Sigmoid colon (tissue), 7 donors: ENCODE measurements around the gene COCH. TPM values are rescaled to one million over a fixed set of nuclear protein-coding genes. Genes with fewer than 3 reads are reported as not detected.
A peak's percentile ranks its signal among the peaks of the same experiment; 100 is the strongest.

Experiments used
- DNase-seq: peaks from one replicate; pipeline ENCODE4 v3.0.0-alpha.2; 2019
- H3K27ac ChIP-seq, 4 donors: fragments of 200-600 bp; sonication (generic); one replicate each; pipeline ENCODE4 v1.5.1; 2016 to 2019; ENCODE audit warnings: mild to moderate bottlenecking in 1 of 4
- H3K27me3 ChIP-seq, 3 donors: fragments of 200-600 bp; sonication (generic); one replicate each; pipeline ENCODE4 v1.5.1; 2019; ENCODE audit warnings: mild to moderate bottlenecking in 1 of 3
- H3K36me3 ChIP-seq, 4 donors: fragments of 200-600 bp; sonication (generic); one replicate each; pipeline ENCODE4 v1.5.1; 2016 to 2019
- H3K4me1 ChIP-seq, 4 donors: fragments of 200-600 bp; sonication (generic); one replicate each; pipeline ENCODE4 v1.5.1; 2017 to 2019
- H3K4me3 ChIP-seq, 4 donors: fragments of 200-600 bp; sonication (generic); one replicate each; pipeline ENCODE4 v1.5.1; 2017 to 2019; ENCODE audit warnings: mild to moderate bottlenecking in 2 of 4, moderate library complexity in 1 of 4
- H3K9me3 ChIP-seq, 4 donors: fragments of 200-600 bp in 3 of 4; sonication (generic) in 3 of 4; one replicate each; pipeline versions ENCODE4 v1.5.1 to v1.6.1; 2013 to 2019
- EP300 ChIP-seq, 4 donors: sonication (generic); formaldehyde crosslinking; IDR thresholded peaks; one replicate each; pipeline ENCODE4 v1.6.1; 2017; ENCODE audit warnings: antibody characterized with exemption in 4 of 4
- POLR2A ChIP-seq, 2 donors: fragments of 450-650 bp; IDR thresholded peaks; one replicate each; pipeline ENCODE4 v1.6.1; 2016; ENCODE audit warnings: antibody characterized with exemption in 2 of 2, mild to moderate bottlenecking in 2 of 2, moderate library complexity in 2 of 2
- POLR2AphosphoS5 ChIP-seq, 4 donors: sonication (generic); formaldehyde crosslinking; IDR thresholded peaks; one replicate each; pipeline ENCODE4 v1.6.1; 2017; ENCODE audit warnings: antibody characterized with exemption in 4 of 4
- WGBS, 2 donors: extraction: QIAGEN DNeasy Blood & Tissue Kit; methylation state at CpG; one replicate each; pipeline ENCODE4 v1.1.7; 2013; 5-methylcytosine and 5-hydroxymethylcytosine counted together
- intact Hi-C: fragments of 100-400 bp; cut with DNase I; formaldehyde crosslinking; loops from one replicate; pipeline ENCODE4 v1.15.1; 2023
- polyA plus RNA-seq, 3 donors: library from polyadenylated mRNA; stranded (reverse); fragments of 200-250 nt; gene quantifications; one replicate each; pipeline ENCODE4 v1.2.3, GENCODE V29; 2013
- total RNA-seq, 4 donors: library from RNA; depleted of rRNA; stranded (reverse); fragments of >200 nt; gene quantifications; one replicate each; pipeline ENCODE4 v1.1.0, GENCODE V29; 2016
- TF ChIP-seq, protein P1 (sequence below), 4 experiments: fragments of 450-650 bp in 3 of 4; fragments of 200-600 bp in 1 of 4; IDR thresholded peaks; one replicate each; pipeline ENCODE4 v1.5.1; 2016 to 2019; ENCODE audit warnings: antibody characterized with exemption in 4 of 4, mild to moderate bottlenecking in 3 of 4, moderate library complexity in 2 of 4
- donor health status: healthy with polysubstance abuse.
- donor health status: Bipolar disorder and iron deficiency.
- donor health status: healthy.

Gene COCH
- total and polyA plus RNA-seq, 7 donors: 0.71 to 15.1 (median 1.6) TPM

DNA sequence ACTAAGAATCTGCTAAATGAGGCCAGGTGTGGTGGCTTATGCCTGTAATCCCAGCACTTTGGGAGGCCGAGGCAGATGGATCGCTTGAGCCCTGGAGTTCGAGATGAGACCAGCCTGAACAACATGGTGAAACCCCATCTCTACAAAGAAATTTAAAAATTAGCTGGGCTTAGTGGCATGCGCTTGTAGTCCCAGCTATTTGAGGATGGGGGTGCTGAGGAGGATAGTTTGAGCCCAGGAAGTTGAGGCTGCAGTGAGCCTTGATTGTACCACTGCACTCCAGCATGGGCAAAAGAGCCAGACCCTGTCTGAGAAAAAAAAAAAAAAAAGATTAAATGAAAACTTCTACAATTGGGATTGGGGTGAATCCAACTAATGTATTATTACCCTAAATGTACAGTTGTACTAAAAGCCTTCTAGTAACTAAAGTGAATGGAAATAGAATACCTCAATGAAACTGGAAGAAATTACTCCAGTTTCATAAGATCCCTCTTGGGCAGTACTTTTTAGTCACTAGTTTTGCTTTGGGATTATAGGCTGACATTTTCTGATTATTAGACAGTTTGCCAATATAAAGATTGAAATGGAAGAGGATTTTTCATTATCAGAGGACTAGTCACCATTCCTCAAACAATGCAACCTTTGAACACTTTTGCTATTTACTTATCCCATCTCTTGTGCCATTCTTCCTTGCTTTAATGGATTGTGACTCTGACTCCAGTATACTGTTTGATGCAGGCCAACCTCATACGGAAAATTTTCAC lies 14.3 kb downstream of the COCH start:
- no peak for TF ChIP-seq EP300 (IDR thresholded peaks at IDR 0.05)
- TF ChIP-seq, protein P1, sequence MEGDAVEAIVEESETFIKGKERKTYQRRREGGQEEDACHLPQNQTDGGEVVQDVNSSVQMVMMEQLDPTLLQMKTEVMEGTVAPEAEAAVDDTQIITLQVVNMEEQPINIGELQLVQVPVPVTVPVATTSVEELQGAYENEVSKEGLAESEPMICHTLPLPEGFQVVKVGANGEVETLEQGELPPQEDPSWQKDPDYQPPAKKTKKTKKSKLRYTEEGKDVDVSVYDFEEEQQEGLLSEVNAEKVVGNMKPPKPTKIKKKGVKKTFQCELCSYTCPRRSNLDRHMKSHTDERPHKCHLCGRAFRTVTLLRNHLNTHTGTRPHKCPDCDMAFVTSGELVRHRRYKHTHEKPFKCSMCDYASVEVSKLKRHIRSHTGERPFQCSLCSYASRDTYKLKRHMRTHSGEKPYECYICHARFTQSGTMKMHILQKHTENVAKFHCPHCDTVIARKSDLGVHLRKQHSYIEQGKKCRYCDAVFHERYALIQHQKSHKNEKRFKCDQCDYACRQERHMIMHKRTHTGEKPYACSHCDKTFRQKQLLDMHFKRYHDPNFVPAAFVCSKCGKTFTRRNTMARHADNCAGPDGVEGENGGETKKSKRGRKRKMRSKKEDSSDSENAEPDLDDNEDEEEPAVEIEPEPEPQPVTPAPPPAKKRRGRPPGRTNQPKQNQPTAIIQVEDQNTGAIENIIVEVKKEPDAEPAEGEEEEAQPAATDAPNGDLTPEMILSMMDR (IDR thresholded peaks at IDR 0.05): no peak
- peak in 1 of 4 donors; percentile 8 for TF ChIP-seq POLR2AphosphoS5 (IDR thresholded peaks at IDR 0.05)
- no peak for TF ChIP-seq POLR2A (IDR thresholded peaks at IDR 0.05)
- DNase-seq: no peak
- Histone ChIP-seq H3K27ac (no peak overlapping the region), H3K4me3 (no peak overlapping the region), H3K27me3 (no peaks in the 10 kb centered on the region), H3K4me1 (peaks cover 0 to 8% (median 0%) of the 10 kb centered on the region in 4 donors), H3K9me3 (no peaks in the 10 kb centered on the region), H3K36me3 (no peaks in the 10 kb centered on the region)
- intact Hi-C loops: no loop called here
- WGBS, 2 donors: 93 to 95% methylated on average over 5 of the region's 5 CpGs

DNA sequence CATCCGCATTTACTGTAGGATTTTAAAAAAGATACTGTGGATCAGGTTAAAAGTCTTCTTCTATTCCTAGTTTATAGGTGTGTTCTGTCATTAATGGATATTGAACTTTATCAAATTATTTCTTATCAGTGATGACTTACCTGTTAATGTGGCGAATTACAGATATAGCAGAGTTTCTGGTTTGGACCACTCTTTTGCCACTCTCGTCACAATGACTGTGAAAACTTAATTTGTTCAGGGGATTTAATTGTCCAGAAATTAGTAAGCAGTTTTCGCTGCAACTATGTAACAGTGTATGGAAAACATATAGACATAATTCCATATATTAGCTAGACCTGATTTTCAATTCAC lies 14.9 kb downstream of the COCH start:
- Histone ChIP-seq H3K9me3 (no peaks in the 10 kb centered on the region), H3K36me3 (peaks cover 0 to 2% (median 0%) of the 10 kb centered on the region in 4 donors), H3K4me1 (peaks cover 0 to 10% (median under 1%) of the 10 kb centered on the region in 4 donors), H3K27ac (no peak overlapping the region), H3K27me3 (no peaks in the 10 kb centered on the region), H3K4me3 (no peak overlapping the region)
- no peak for TF ChIP-seq EP300 (IDR thresholded peaks at IDR 0.05)
- TF ChIP-seq, protein P1 (IDR thresholded peaks at IDR 0.05): no peak
- no peak for TF ChIP-seq POLR2AphosphoS5 (IDR thresholded peaks at IDR 0.05)
- TF ChIP-seq POLR2A (IDR thresholded peaks at IDR 0.05): no peak
- no peak for DNase-seq
- WGBS, 2 donors: 72 to 84% methylated on average over 4 of the region's 4 CpGs
- intact Hi-C loops: no loop called here

DNA sequence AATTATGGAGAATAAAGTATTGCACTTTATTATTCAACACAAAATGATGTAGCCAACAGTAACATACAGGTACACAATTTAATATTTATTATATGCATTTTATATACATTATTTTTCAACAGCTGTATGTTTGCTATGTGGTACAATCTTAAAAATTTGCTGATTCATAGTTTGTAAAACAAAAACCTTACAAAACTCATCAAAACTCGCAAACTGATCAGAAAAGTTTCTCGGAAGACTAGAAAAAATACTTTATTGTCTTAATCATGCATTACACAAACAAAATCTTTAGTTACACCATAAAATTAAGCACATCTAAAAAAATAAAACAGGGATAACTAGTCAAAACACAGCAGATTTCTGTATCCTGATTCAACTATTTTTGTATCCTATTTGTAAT lies 19.5 kb downstream of the COCH start:
- H3K27ac ChIP-seq: no peak overlapping the region
- no peak for DNase-seq
- H3K4me3 ChIP-seq: no peak overlapping the region
- H3K4me1 ChIP-seq: peaks cover 0 to 42% (median 25%) of the 10 kb centered on the region in 4 donors
- H3K27me3 ChIP-seq: no peaks in the 10 kb centered on the region
- H3K36me3 ChIP-seq: peaks cover 0 to 18% (median 0%) of the 10 kb centered on the region in 4 donors
- 87 to 91% methylated on average over 2 of the region's 2 CpGs for WGBS, 2 donors
- intact Hi-C loops: no loop called here
- TF ChIP-seq, protein P1 (IDR thresholded peaks at IDR 0.05): no peak
- TF ChIP-seq POLR2AphosphoS5 (IDR thresholded peaks at IDR 0.05): no peak
- TF ChIP-seq POLR2A (IDR thresholded peaks at IDR 0.05): no peak
- no peak for TF ChIP-seq EP300 (IDR thresholded peaks at IDR 0.05)
- no peaks in the 10 kb centered on the region for H3K9me3 ChIP-seq

DNA sequence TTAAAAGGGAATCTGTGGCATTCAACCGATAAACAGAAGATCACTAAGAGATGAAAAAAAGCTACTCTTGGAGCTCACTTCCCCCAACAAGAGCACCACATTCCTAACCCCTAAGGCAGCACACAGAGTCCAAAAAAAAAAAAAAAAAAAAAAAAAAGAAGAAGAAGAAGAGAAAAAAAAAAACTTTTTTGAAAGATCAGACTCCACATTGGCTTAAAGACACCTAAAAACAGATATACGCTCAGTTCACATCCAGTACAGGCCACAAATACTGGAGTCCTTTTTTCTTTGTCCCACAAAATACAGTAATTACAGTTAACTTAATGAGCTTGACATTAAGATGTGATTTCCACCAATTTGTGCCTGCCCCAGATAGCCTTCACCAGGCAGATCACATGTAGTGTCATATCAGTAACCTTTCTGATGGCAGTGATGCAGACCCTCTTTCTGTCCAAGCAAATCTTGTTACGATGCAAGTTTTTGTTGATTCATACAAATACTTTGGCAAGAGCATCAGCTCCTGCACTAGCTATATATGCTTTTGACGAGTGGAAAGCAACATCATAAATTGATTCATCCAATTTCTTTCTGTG lies 20.7 kb downstream of the COCH start:
- peaks cover 0 to 18% (median 0%) of the 10 kb centered on the region in 4 donors for H3K36me3 ChIP-seq
- peaks cover 0 to 42% (median 27%) of the 10 kb centered on the region in 4 donors for H3K4me1 ChIP-seq
- H3K4me3 ChIP-seq: no peak overlapping the region
- H3K9me3 ChIP-seq: no peaks in the 10 kb centered on the region
- no peaks in the 10 kb centered on the region for H3K27me3 ChIP-seq
- peak overlapping the region in 1 of 4 donors; percentile 28 for H3K27ac ChIP-seq
- TF ChIP-seq, protein P1 (IDR thresholded peaks at IDR 0.05): no peak
- TF ChIP-seq POLR2A (IDR thresholded peaks at IDR 0.05): no peak
- no peak for TF ChIP-seq POLR2AphosphoS5 (IDR thresholded peaks at IDR 0.05)
- TF ChIP-seq EP300 (IDR thresholded peaks at IDR 0.05): no peak
- intact Hi-C loops: no loop called here
- no peak for DNase-seq
- WGBS, 2 donors: 76 to 89% methylated on average over 4 of the region's 4 CpGs
